ENCODE data around the gene PRIM1. TPM values are rescaled to one million over a fixed set of nuclear protein-coding genes. Genes with fewer than 3 reads are reported as not detected.
A peak's percentile ranks its signal among the peaks of the same experiment; 100 is the strongest.
"Not testable (repeated sequence)": the region's sequence is repeated elsewhere in the genome, so short reads cannot be mapped to it uniquely, and the experiment has no call there.

Gene PRIM1
- total RNA-seq, 1 donor from 2014 or later, result 47.3 TPM

DNA sequence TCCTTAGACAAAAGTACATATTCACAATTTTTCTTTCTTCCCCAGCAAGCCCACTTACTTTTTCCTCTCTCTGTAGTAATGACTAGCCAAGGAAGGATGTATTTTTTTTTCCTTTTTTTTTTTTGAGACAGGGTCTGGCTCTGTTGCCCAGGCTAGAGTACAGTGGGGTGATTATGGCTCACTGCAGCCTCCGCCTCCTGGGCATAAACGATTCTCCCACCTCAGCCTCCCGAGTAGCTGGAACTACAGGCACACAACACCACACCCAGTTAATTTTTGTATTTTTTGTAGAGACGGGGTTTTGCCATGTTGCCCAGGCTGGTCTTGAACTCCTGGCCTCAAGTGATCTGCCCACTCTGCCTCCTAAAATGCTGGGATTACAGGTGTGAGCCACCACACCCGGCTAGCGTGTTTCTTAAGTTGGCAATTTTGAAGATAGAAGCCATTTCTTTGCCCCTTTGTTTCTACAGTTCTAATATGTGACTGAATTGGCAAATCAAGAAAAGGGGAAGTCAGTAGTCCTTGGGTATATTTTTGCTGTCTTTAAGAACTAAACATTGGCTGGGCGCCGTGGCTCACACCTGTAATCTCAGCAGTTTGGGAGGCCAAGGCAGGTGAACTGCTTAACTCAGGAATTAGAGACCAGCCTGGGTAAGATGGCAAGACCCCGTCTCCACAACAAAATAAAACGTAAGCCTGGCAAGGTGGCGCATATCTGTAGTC, 23.8 kb downstream of the PRIM1 start:
- Mint-ChIP-seq H3K27ac (ENCODE audit: unreplicated experiment) (no peak overlapping the region), H3K4me1 (peaks cover 23% of the 10 kb centered on the region), H3K36me3 (ENCODE audit: low read depth) (peaks cover 14% of the 10 kb centered on the region), H3K27me3 (ENCODE audit: low read depth) (no peaks in the 10 kb centered on the region), H3K4me3 (peak overlapping the region; percentile 36), H3K9me3 (no peaks in the 10 kb centered on the region)
- no peak for DNase-seq (ENCODE audit: low read depth, low spot score)
- TF ChIP-seq, protein P1, sequence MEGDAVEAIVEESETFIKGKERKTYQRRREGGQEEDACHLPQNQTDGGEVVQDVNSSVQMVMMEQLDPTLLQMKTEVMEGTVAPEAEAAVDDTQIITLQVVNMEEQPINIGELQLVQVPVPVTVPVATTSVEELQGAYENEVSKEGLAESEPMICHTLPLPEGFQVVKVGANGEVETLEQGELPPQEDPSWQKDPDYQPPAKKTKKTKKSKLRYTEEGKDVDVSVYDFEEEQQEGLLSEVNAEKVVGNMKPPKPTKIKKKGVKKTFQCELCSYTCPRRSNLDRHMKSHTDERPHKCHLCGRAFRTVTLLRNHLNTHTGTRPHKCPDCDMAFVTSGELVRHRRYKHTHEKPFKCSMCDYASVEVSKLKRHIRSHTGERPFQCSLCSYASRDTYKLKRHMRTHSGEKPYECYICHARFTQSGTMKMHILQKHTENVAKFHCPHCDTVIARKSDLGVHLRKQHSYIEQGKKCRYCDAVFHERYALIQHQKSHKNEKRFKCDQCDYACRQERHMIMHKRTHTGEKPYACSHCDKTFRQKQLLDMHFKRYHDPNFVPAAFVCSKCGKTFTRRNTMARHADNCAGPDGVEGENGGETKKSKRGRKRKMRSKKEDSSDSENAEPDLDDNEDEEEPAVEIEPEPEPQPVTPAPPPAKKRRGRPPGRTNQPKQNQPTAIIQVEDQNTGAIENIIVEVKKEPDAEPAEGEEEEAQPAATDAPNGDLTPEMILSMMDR (conservative IDR thresholded peaks at IDR 0.05), result no peak

DNA sequence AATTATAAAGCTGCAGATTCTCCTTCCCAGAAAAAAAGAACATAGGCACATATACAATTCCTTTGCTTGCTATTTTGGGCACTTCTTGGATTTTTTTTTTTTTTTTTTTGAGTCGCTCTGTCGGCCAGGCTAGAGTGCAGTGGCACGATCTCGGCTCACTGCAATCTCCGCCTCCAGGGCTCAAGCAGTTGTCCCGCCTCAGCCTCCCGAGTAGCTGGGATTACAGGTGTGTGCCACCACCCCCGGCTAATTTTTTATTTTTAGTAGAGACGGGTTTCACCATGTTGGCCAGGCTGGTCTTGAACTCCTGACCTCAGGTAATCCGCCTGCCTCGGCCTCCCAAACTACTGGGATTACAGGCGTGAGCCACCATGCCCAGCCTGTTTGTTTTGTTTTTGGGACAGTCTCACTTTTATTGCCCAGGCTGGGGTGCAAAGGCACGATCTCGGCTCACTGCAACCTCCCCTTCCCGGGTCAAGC, 25.9 kb downstream of the PRIM1 start:
- H3K4me3 Mint-ChIP-seq, result peak overlapping the region; percentile 98
- H3K36me3 Mint-ChIP-seq (ENCODE audit: low read depth), result peaks cover 19% of the 10 kb centered on the region
- not testable (repeated sequence) for H3K27me3 Mint-ChIP-seq (ENCODE audit: low read depth); DNase-seq (ENCODE audit: low read depth, low spot score); H3K9me3 Mint-ChIP-seq
- peak overlapping the region; percentile 99 for H3K27ac Mint-ChIP-seq (ENCODE audit: unreplicated experiment)
- peaks cover 43% of the 10 kb centered on the region for H3K4me1 Mint-ChIP-seq

DNA sequence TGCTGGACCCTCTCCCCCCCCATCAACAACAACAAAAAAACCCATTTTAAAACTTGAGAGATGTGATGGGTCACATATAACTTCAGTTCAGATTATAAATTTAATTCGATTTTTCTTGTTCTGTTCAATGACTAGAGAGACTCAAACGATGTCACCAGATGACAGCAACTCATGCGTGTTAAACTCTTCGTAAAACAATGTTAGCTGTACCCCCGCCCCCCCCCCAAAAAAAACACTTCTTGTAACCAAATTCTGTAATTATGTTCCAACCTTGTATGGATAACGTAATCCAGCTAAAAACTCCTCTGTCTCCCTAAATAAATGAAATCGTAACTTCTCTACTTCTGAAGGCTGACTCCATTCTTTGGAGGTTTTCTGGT, 26.4 kb downstream of the PRIM1 start:
- peaks cover 22% of the 10 kb centered on the region for H3K36me3 Mint-ChIP-seq (ENCODE audit: low read depth)
- H3K27ac Mint-ChIP-seq (ENCODE audit: unreplicated experiment), result peak overlapping the region; percentile 99
- no peak for DNase-seq (ENCODE audit: low read depth, low spot score)
- no peaks in the 10 kb centered on the region for H3K27me3 Mint-ChIP-seq (ENCODE audit: low read depth)
- peaks cover 49% of the 10 kb centered on the region for H3K4me1 Mint-ChIP-seq
- no peaks in the 10 kb centered on the region for H3K9me3 Mint-ChIP-seq
- peak overlapping the region; percentile 98 for H3K4me3 Mint-ChIP-seq
- TF ChIP-seq, protein P1 (conservative IDR thresholded peaks at IDR 0.05), result no peak

DNA sequence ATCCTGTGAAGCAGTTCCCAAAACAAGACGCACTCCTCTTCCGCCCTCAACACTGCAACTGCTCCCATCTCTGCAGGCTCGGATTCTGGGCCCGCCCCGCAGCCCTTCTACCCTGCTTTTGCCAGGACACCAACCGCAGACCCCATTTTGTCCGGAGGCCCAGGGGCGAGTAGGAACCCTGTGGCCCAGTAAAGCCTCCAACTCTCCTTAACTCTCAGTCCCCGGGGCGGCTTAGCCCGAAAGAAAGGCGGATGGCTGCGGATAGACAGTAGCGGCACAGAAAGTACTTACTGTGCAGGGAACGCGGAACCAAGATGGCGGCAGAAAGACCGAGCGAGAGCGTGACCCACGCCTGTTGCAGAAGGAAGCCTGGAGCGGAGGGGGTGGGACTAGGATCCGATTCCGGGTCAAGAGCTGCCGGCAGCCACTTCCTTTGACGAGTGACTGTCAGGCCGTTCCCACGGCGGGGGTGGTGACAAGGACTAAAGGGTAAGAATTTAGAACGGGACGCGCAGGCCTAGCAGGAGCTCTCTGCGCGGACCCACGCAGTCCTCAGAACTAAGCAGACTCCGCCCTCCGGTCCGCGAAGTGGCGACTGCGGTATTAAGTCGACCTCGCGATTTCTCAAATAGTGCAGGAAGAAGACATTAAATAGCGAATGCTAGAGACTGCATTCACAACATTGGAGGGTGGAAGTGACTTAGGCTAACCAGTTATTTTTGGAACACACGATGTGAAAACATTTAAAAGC, 27.0 kb downstream of the PRIM1 start, which contains the start of gene NACA:
NACA (minus strand) TSS at position 328 of the 751 bp plus-strand sequence. CDS start 778 bp downstream, outside the sequence.
- peaks cover 54% of the 10 kb centered on the region for H3K4me1 Mint-ChIP-seq
- H3K27me3 Mint-ChIP-seq (ENCODE audit: low read depth), result no peaks in the 10 kb centered on the region
- H3K4me3 Mint-ChIP-seq, result peak within 1 kb of the TSS; percentile 98
- DNase-seq (ENCODE audit: low read depth, low spot score), result peak; percentile 89
- TF ChIP-seq, protein P1 (conservative IDR thresholded peaks at IDR 0.05), result no peak
- peaks cover 28% of the 10 kb centered on the region for H3K36me3 Mint-ChIP-seq (ENCODE audit: low read depth)
- peak within 1 kb of the TSS; percentile 99 for H3K27ac Mint-ChIP-seq (ENCODE audit: unreplicated experiment)
- no peaks in the 10 kb centered on the region for H3K9me3 Mint-ChIP-seq

DNA sequence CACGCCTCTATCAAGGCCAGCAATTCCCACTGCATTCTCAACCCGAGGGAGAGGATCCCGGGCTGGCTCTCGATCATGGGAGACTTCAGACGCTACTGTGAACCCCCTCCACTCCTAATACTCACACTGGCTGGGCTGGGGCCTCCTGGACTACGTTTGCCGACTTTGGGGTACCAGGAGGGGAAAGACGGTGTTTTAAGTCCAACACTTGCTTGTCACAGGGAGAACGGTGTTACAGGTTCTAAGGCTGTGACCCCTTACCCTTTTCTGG, 27.5 kb downstream of the PRIM1 start:
- peaks cover 33% of the 10 kb centered on the region for H3K36me3 Mint-ChIP-seq (ENCODE audit: low read depth)
- no peaks in the 10 kb centered on the region for H3K27me3 Mint-ChIP-seq (ENCODE audit: low read depth)
- TF ChIP-seq, protein P1 (conservative IDR thresholded peaks at IDR 0.05), result no peak
- peak overlapping the region; percentile 98 for H3K4me3 Mint-ChIP-seq
- H3K4me1 Mint-ChIP-seq, result peaks cover 59% of the 10 kb centered on the region
- no peaks in the 10 kb centered on the region for H3K9me3 Mint-ChIP-seq
- peak overlapping the region; percentile 99 for H3K27ac Mint-ChIP-seq (ENCODE audit: unreplicated experiment)
- DNase-seq (ENCODE audit: low read depth, low spot score), result peak; percentile 12

Data from neural crest cell (in vitro differentiated cells).